HepG2 (cell line): Measurements from ENCODE around the gene CDC42EP1. TPM values are rescaled to one million over a fixed set of nuclear protein-coding genes. Genes with fewer than 3 reads are reported as not detected.
A peak's percentile ranks its signal among the peaks of the same experiment; 100 is the strongest.

Source experiments
- GPN1 ChIP-seq: sonication (generic); formaldehyde crosslinking; IDR thresholded peaks from 2 replicates; pipeline ENCODE4 v1.5.1; 2020; ENCODE audit warnings: missing genetic modification reagents, borderline replicate concordance
- KLF9 ChIP-seq: IDR thresholded peaks from 2 replicates; pipeline ENCODE4 v1.6.1; 2016; ENCODE audit warnings: low read depth
- MAZ ChIP-seq, 2 experiments: sonication (generic) in 1 of 2; formaldehyde crosslinking in 1 of 2; IDR thresholded peaks; 2 replicates each; pipeline versions ENCODE4 v1.5.0 to v1.6.1; 2012 to 2020; ENCODE audit warnings: low read depth in 2 of 2, mild to moderate bottlenecking in 2 of 2, borderline replicate concordance in 1 of 2, improper control_type of control experiment in 1 of 2, low read length in 1 of 2, missing genetic modification reagents in 1 of 2, moderate library complexity in 1 of 2
- NR1H2 ChIP-seq: sonication (generic); formaldehyde crosslinking; IDR thresholded peaks from 2 replicates; pipeline ENCODE4 v1.8.1; 2022; ENCODE audit warnings: low read depth, missing genetic modification reagents, borderline replicate concordance
- RARA ChIP-seq: IDR thresholded peaks from 2 replicates; pipeline ENCODE4 v1.6.1; 2016; ENCODE audit warnings: missing genetic modification reagents, missing compliant biosample characterization
- SMARCC2 ChIP-seq: fragments of 450-650 bp; IDR thresholded peaks from 2 replicates; pipeline ENCODE4 v1.6.1; 2017; ENCODE audit warnings: antibody characterized with exemption, mild to moderate bottlenecking
- ZNF44 ChIP-seq: sonication (generic); formaldehyde crosslinking; IDR thresholded peaks from 2 replicates; pipeline ENCODE4 v1.5.1; 2020; ENCODE audit warnings: mild to moderate bottlenecking, missing genetic modification reagents
- ZNF614 ChIP-seq: IDR thresholded peaks from 2 replicates; pipeline ENCODE4 v1.6.1; 2018; ENCODE audit warnings: missing biosample characterization, missing genetic modification reagents, inconsistent platforms, borderline replicate concordance
- ZNF660 ChIP-seq: sonication (generic); formaldehyde crosslinking; IDR thresholded peaks from 2 replicates; pipeline ENCODE4 v1.5.1; 2020; ENCODE audit warnings: mild to moderate bottlenecking, low read depth, missing genetic modification reagents, borderline replicate concordance
- ZNF768 ChIP-seq: sonication (generic); formaldehyde crosslinking; IDR thresholded peaks from 2 replicates; pipeline ENCODE4 v1.4.0; 2020; ENCODE audit warnings: missing genetic modification reagents
- ZSCAN29 ChIP-seq: sonication (generic); formaldehyde crosslinking; conservative IDR thresholded peaks from 2 replicates; pipeline ENCODE4 v1.4.0; 2020; ENCODE audit warnings: mild to moderate bottlenecking, missing genetic modification reagents
- ZSCAN31 ChIP-seq: sonication (generic); formaldehyde crosslinking; IDR thresholded peaks from 2 replicates; pipeline ENCODE4 v1.5.0; 2020; ENCODE audit warnings: low read depth, mild to moderate bottlenecking, missing genetic modification reagents
- polyA plus RNA-seq, 8 experiments: library from polyadenylated mRNA; depleted of rRNA in 3 of 8; stranded (reverse) in 7 of 8; unstranded in 1 of 8; fragments of >200 nt; fragmentation: Illumina TruSeq in 4 of 8; extraction: Trizol in 4 of 8; gene quantifications; 2 replicates each; pipeline versions ENCODE4 v1.2.1 to v1.2.3, GENCODE V29; 2011 to 2016; ENCODE audit warnings: low read depth in 4 of 8, missing spikeins in 1 of 8, mixed read lengths in 1 of 8; ENCODE audit not compliant: insufficient read depth in 1 of 8
- total RNA-seq, 5 experiments: library from RNA; depleted of rRNA; stranded (reverse); fragments of >200 nt; fragmentation: Illumina TruSeq; extraction: Trizol; gene quantifications; 2 replicates each; pipeline ENCODE4 v1.2.3, GENCODE V29; 2016; ENCODE audit warnings: low read depth in 1 of 5
- TF ChIP-seq, protein P1 (sequence below): sonication (generic); formaldehyde crosslinking; IDR thresholded peaks from 2 replicates; pipeline ENCODE4 v1.5.0; 2020; ENCODE audit warnings: missing genetic modification reagents
- TF ChIP-seq, protein P2 (sequence below): sonication (generic); formaldehyde crosslinking; IDR thresholded peaks from 2 replicates; pipeline ENCODE4 v1.8.1; 2023; ENCODE audit warnings: missing genetic modification reagents, mild to moderate bottlenecking, borderline replicate concordance
- TF ChIP-seq, protein P3 (sequence below): sonication (generic); formaldehyde crosslinking; IDR thresholded peaks from 2 replicates; pipeline ENCODE4 v1.9.0; 2021; ENCODE audit warnings: missing genetic modification reagents, borderline replicate concordance
- TF ChIP-seq, protein P4 (sequence below): sonication (generic); formaldehyde crosslinking; conservative IDR thresholded peaks from 2 replicates; pipeline ENCODE4 v1.8.0; 2022; ENCODE audit warnings: missing genetic modification reagents
- TF ChIP-seq, protein P5 (sequence below): sonication (generic); IDR thresholded peaks from 2 replicates; pipeline ENCODE4 v1.6.1; 2016; ENCODE audit warnings: low read depth, borderline replicate concordance
- TF ChIP-seq, protein P6 (sequence below): sonication (generic); formaldehyde crosslinking; IDR thresholded peaks from 2 replicates; pipeline ENCODE4 v1.9.0; 2022; ENCODE audit warnings: low read depth, missing genetic modification reagents

Gene CDC42EP1
- total and polyA plus RNA-seq, 2 of the 13 experiments (the other 11 are each of a cell fraction or from before 2014, with no cell fraction given), result 17.1 to 29.5 TPM

DNA sequence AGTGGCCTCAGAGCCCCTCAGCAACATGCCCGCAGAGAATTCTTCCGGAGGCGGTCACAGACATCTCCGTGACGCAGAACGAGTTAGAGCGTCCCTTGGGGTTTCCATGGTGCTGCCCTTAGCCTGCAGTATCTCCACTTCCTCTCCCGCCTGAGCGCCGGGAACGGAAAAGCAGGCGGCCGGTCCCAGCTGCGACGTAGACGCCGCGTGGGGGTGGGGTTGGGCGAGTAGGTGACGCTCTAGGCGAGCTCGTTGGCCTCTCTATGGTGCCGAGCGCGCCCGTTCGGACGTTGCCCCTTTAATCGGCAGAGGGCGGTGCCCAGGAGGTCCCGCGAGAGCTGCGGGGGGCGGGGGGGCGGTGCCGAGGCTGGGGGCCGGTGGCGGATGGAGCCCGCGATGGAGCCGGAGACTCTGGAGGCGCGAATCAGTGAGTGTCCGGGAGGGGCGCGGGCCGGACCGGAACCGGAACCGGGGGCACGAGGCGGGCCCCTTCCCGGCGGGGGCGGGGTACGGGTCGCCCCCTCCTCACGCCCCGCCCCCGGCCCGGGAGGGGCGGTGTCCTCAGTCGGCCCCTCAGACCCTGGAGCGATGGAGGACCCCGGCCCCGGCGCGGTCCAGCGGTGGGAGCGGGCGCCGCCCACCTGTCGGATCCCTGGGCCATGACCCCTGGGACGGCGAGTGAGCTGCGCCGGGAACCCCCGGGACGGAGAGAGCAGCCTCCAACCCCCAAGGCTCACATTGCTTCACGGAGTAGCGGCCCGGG, 48.4 kb downstream of the CDC42EP1 start, which contains the start of gene GGA1 (continued):
- TF ChIP-seq, protein P1, sequence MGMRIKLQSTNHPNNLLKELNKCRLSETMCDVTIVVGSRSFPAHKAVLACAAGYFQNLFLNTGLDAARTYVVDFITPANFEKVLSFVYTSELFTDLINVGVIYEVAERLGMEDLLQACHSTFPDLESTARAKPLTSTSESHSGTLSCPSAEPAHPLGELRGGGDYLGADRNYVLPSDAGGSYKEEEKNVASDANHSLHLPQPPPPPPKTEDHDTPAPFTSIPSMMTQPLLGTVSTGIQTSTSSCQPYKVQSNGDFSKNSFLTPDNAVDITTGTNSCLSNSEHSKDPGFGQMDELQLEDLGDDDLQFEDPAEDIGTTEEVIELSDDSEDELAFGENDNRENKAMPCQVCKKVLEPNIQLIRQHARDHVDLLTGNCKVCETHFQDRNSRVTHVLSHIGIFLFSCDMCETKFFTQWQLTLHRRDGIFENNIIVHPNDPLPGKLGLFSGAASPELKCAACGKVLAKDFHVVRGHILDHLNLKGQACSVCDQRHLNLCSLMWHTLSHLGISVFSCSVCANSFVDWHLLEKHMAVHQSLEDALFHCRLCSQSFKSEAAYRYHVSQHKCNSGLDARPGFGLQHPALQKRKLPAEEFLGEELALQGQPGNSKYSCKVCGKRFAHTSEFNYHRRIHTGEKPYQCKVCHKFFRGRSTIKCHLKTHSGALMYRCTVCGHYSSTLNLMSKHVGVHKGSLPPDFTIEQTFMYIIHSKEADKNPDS, result no peak; the same call in 1 of the 2 replicates
- TF ChIP-seq ZSCAN29 (CRISPR knock-in tag) (no peak), NR1H2 (CRISPR knock-in tag) (no peak), ZNF768 (CRISPR knock-in tag) (no peak), KLF9 (CRISPR knock-in tag) (no peak), ZNF44 (CRISPR knock-in tag) (peak; percentile 91; the same call in 1 of the 2 replicates), ZNF660 (CRISPR knock-in tag) (no peak), RARA (CRISPR knock-in tag) (no peak), GPN1 (CRISPR knock-in tag) (no peak), MAZ (IDR thresholded peaks at IDR 0.05; ENCODE audit: borderline replicate concordance, low read depth, low read length) (peak; percentile 66), MAZ (CRISPR knock-in tag; IDR thresholded peaks at IDR 0.05; ENCODE audit: low read depth) (peak; percentile 93), ZSCAN31 (CRISPR knock-in tag) (0 out of 2 replicates have a peak, but pooled peaks have one; percentile 20), SMARCC2 (no peak), ZNF614 (peak; percentile 35; the same call in 1 of the 2 replicates)
- TF ChIP-seq, protein P2, sequence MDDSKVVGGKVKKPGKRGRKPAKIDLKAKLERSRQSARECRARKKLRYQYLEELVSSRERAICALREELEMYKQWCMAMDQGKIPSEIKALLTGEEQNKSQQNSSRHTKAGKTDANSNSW (CRISPR knock-in tag), result peak; percentile 86; the same call in 1 of the 2 replicates
- TF ChIP-seq, protein P3, sequence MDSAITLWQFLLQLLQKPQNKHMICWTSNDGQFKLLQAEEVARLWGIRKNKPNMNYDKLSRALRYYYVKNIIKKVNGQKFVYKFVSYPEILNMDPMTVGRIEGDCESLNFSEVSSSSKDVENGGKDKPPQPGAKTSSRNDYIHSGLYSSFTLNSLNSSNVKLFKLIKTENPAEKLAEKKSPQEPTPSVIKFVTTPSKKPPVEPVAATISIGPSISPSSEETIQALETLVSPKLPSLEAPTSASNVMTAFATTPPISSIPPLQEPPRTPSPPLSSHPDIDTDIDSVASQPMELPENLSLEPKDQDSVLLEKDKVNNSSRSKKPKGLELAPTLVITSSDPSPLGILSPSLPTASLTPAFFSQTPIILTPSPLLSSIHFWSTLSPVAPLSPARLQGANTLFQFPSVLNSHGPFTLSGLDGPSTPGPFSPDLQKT (CRISPR knock-in tag), result no peak
- TF ChIP-seq, protein P4, sequence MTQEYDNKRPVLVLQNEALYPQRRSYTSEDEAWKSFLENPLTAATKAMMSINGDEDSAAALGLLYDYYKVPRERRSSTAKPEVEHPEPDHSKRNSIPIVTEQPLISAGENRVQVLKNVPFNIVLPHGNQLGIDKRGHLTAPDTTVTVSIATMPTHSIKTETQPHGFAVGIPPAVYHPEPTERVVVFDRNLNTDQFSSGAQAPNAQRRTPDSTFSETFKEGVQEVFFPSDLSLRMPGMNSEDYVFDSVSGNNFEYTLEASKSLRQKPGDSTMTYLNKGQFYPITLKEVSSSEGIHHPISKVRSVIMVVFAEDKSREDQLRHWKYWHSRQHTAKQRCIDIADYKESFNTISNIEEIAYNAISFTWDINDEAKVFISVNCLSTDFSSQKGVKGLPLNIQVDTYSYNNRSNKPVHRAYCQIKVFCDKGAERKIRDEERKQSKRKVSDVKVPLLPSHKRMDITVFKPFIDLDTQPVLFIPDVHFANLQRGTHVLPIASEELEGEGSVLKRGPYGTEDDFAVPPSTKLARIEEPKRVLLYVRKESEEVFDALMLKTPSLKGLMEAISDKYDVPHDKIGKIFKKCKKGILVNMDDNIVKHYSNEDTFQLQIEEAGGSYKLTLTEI (CRISPR knock-in tag), result no peak
- TF ChIP-seq, protein P5, sequence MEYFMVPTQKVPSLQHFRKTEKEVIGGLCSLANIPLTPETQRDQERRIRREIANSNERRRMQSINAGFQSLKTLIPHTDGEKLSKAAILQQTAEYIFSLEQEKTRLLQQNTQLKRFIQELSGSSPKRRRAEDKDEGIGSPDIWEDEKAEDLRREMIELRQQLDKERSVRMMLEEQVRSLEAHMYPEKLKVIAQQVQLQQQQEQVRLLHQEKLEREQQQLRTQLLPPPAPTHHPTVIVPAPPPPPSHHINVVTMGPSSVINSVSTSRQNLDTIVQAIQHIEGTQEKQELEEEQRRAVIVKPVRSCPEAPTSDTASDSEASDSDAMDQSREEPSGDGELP, result peak; percentile 80; the same call in 1 of the 2 replicates
- TF ChIP-seq, protein P6, sequence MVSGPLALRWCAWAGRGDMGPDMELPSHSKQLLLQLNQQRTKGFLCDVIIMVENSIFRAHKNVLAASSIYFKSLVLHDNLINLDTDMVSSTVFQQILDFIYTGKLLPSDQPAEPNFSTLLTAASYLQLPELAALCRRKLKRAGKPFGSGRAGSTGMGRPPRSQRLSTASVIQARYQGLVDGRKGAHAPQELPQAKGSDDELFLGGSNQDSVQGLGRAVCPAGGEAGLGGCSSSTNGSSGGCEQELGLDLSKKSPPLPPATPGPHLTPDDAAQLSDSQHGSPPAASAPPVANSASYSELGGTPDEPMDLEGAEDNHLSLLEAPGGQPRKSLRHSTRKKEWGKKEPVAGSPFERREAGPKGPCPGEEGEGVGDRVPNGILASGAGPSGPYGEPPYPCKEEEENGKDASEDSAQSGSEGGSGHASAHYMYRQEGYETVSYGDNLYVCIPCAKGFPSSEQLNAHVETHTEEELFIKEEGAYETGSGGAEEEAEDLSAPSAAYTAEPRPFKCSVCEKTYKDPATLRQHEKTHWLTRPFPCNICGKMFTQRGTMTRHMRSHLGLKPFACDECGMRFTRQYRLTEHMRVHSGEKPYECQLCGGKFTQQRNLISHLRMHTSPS (CRISPR knock-in tag), result no peak
